AG09319 (cell line): ENCODE data around the gene KCNG1.

Experiments
- DNase-seq: peaks from one replicate; pipeline ENCODE4 v3.0.0-alpha.2; 2010; ENCODE audit warnings: low read depth; ENCODE audit errors: extremely low read depth
- CTCF ChIP-seq: IDR thresholded peaks from 2 replicates; pipeline ENCODE4 v1.5.1; 2011; ENCODE audit warnings: low read depth, mild to moderate bottlenecking, inconsistent platforms, low read length, moderate library complexity

KCNG1 gene

DNA sequence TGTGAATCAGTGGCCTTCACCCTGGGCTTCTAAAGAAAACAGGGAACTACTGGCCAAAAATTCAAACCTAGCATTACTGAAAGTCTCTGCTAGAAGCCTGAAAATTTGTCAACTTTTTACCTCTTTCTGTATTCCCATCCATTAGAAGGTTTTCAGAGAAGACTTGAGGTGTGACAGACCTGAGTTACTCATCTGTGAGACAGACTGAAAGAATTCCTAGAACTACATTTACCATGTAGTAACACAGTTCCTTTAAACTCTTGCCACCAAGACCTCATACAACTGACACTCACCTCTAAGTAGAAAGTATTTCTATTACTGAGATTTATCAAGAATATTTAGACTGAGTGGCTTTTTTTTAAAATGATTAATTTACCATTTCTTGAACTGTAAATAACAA lies 69.1 kb downstream of the KCNG1 start:
- no peak for DNase-seq
- no peak for TF ChIP-seq CTCF
